Measurements from ENCODE around the gene RHOG. TPM values are rescaled to one million over a fixed set of nuclear protein-coding genes. Genes with fewer than 3 reads are reported as not detected.

The RHOG gene
- total and polyA plus RNA-seq, 2 donors (not counting 1 experiment from before 2014, with no cell fraction given) = 10.9 to 53.1 TPM

DNA sequence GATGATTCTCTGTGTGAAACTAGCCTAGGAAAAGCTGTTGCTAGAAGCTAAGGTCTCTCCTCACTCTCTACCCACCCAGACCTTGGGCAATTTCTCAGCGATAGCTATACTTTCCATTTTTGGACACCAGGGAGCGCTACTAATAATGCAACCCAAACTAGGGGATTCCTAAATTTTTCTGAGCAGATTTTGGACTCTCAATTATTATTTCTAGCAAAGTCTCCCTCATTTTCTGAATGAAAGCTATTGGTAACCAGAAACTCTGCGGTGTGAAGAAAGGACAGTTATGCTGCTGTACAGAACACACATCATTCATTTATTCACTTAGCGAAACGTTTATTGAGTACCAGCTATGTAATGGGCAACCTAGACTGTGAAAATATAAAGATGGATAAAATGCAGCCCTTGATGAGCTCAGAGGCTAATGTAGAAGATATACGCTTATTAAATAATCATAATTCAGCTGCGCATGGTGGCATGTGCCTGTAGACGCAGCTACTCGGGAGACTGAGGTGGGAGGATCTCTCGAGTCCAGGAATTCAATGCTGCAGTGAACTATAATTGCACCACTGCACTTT is 8.6 kb upstream of the RHOG start:
- no peak overlapping the region for H3K9ac ChIP-seq (ENCODE audit: insufficient read depth, low read length)
- no peaks in the 10 kb centered on the region for H4K20me1 ChIP-seq (ENCODE audit: control insufficient read depth, extremely low read depth, insufficient read depth, low read length)
- no peak overlapping the region for H3K4me2 ChIP-seq (ENCODE audit: extremely low read depth, insufficient read depth, low read length)
- H3K27me3 ChIP-seq (ENCODE audit: control insufficient read depth, insufficient read depth, low read length) = no peaks in the 10 kb centered on the region
- no peaks in the 10 kb centered on the region for H3K9me3 ChIP-seq (ENCODE audit: control insufficient read depth, insufficient read depth, low read depth, low read length)
- TF ChIP-seq EZH2 (IDR thresholded peaks at IDR 0.05; ENCODE audit: low read length, missing control alignments) = no peak
- TF ChIP-seq, protein P1, sequence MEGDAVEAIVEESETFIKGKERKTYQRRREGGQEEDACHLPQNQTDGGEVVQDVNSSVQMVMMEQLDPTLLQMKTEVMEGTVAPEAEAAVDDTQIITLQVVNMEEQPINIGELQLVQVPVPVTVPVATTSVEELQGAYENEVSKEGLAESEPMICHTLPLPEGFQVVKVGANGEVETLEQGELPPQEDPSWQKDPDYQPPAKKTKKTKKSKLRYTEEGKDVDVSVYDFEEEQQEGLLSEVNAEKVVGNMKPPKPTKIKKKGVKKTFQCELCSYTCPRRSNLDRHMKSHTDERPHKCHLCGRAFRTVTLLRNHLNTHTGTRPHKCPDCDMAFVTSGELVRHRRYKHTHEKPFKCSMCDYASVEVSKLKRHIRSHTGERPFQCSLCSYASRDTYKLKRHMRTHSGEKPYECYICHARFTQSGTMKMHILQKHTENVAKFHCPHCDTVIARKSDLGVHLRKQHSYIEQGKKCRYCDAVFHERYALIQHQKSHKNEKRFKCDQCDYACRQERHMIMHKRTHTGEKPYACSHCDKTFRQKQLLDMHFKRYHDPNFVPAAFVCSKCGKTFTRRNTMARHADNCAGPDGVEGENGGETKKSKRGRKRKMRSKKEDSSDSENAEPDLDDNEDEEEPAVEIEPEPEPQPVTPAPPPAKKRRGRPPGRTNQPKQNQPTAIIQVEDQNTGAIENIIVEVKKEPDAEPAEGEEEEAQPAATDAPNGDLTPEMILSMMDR (conservative IDR thresholded peaks at IDR 0.05 in 1 of 2, IDR thresholded peaks at IDR 0.05 in 1 of 2; ENCODE audit: low read depth in 1 of 2, low read length in 2 of 2) = peak; percentile 68 to 71
- DNase-seq (ENCODE audit: low read depth in 2 of 2) = peak in 1 of 2 donors; percentile 58
- H3K27ac ChIP-seq (ENCODE audit: insufficient read depth, low read length) = no peak overlapping the region
- H3K36me3 ChIP-seq (ENCODE audit: control insufficient read depth, insufficient read depth, low read length) = no peaks in the 10 kb centered on the region
- no peaks in the 10 kb centered on the region for H3K4me1 ChIP-seq (ENCODE audit: control insufficient read depth, extremely low read depth, insufficient read depth, low read length)
- H2AFZ ChIP-seq (ENCODE audit: low read length) = no peak overlapping the region
- no peak overlapping the region for H3K4me3 ChIP-seq (replicated peaks in 1 of 4; ENCODE audit: control extremely low read depth in 1 of 4, insufficient read depth in 1 of 4, low read depth in 3 of 4, low read length in 4 of 4)
- no peaks in the 10 kb centered on the region for H3K79me2 ChIP-seq (ENCODE audit: control insufficient read depth, insufficient read depth, low read length)

DNA sequence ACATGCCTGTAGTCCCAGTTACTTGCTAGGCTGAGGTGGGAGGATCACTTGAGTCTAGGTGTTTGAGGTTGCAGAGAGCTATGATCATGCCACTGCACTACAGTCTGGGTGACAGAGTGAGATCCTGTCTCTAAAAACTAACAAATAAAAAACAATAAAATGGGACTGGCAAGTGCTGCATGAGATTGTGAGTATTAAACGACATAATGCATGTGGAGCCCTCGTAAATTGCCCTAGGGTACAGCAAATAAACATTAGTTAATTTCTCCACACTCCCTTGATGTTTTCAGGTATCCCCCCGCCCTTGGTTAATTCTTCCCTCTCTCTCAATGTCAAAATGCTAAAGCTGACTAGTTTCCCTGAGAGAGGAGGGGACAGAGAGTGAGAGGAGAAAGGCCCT is 4.9 kb upstream of the RHOG start:
- Histone ChIP-seq H3K4me3 (replicated peaks in 1 of 4; ENCODE audit: control extremely low read depth in 1 of 4, insufficient read depth in 1 of 4, low read depth in 3 of 4, low read length in 4 of 4) (no peak overlapping the region), H3K4me2 (ENCODE audit: extremely low read depth, insufficient read depth, low read length) (no peak overlapping the region)
- DNase-seq (ENCODE audit: low read depth in 2 of 2) = no peak

GRCh38 chr11:3845246-3845645 is 4.5 kb upstream of the RHOG start:
- H3K36me3 ChIP-seq (ENCODE audit: control insufficient read depth, insufficient read depth, low read length) = no peaks in the 10 kb centered on the region
- H3K9ac ChIP-seq (ENCODE audit: insufficient read depth, low read length) = no peak overlapping the region
- H2AFZ ChIP-seq (ENCODE audit: low read length) = no peak overlapping the region
- no peak overlapping the region for H3K27ac ChIP-seq (ENCODE audit: insufficient read depth, low read length)
- DNase-seq (ENCODE audit: low read depth in 2 of 2) = no peak
- H3K79me2 ChIP-seq (ENCODE audit: control insufficient read depth, insufficient read depth, low read length) = peaks cover 3% of the 10 kb centered on the region
- H3K9me3 ChIP-seq (ENCODE audit: control insufficient read depth, insufficient read depth, low read depth, low read length) = no peaks in the 10 kb centered on the region
- no peaks in the 10 kb centered on the region for H4K20me1 ChIP-seq (ENCODE audit: control insufficient read depth, extremely low read depth, insufficient read depth, low read length)
- peaks cover 6% of the 10 kb centered on the region for H3K4me1 ChIP-seq (ENCODE audit: control insufficient read depth, extremely low read depth, insufficient read depth, low read length)
- H3K4me2 ChIP-seq (ENCODE audit: extremely low read depth, insufficient read depth, low read length) = no peak overlapping the region
- no peak overlapping the region for H3K4me3 ChIP-seq (replicated peaks in 1 of 4; ENCODE audit: control extremely low read depth in 1 of 4, insufficient read depth in 1 of 4, low read depth in 3 of 4, low read length in 4 of 4)
- no peaks in the 10 kb centered on the region for H3K27me3 ChIP-seq (ENCODE audit: control insufficient read depth, insufficient read depth, low read length)
- TF ChIP-seq, protein P1 (conservative IDR thresholded peaks at IDR 0.05 in 1 of 2, IDR thresholded peaks at IDR 0.05 in 1 of 2; ENCODE audit: low read depth in 1 of 2, low read length in 2 of 2) = no peak
- no peak for TF ChIP-seq EZH2 (IDR thresholded peaks at IDR 0.05; ENCODE audit: low read length, missing control alignments)

More for the DNA sequence above, 4.9 kb upstream of the RHOG start:
- H3K79me2 ChIP-seq (ENCODE audit: control insufficient read depth, insufficient read depth, low read length) = no peaks in the 10 kb centered on the region
- peaks cover 6% of the 10 kb centered on the region for H3K4me1 ChIP-seq (ENCODE audit: control insufficient read depth, extremely low read depth, insufficient read depth, low read length)
- TF ChIP-seq, protein P1 (conservative IDR thresholded peaks at IDR 0.05 in 1 of 2, IDR thresholded peaks at IDR 0.05 in 1 of 2; ENCODE audit: low read depth in 1 of 2, low read length in 2 of 2) = no peak
- TF ChIP-seq EZH2 (IDR thresholded peaks at IDR 0.05; ENCODE audit: low read length, missing control alignments) = no peak
- no peaks in the 10 kb centered on the region for H3K36me3 ChIP-seq (ENCODE audit: control insufficient read depth, insufficient read depth, low read length)
- no peaks in the 10 kb centered on the region for H3K27me3 ChIP-seq (ENCODE audit: control insufficient read depth, insufficient read depth, low read length)
- H3K27ac ChIP-seq (ENCODE audit: insufficient read depth, low read length) = no peak overlapping the region
- no peaks in the 10 kb centered on the region for H4K20me1 ChIP-seq (ENCODE audit: control insufficient read depth, extremely low read depth, insufficient read depth, low read length)
- H2AFZ ChIP-seq (ENCODE audit: low read length) = no peak overlapping the region
- H3K9ac ChIP-seq (ENCODE audit: insufficient read depth, low read length) = no peak overlapping the region
- no peaks in the 10 kb centered on the region for H3K9me3 ChIP-seq (ENCODE audit: control insufficient read depth, insufficient read depth, low read depth, low read length)

All from fibroblast of lung (primary cell).